HG03139 (cell line): Measurements from ENCODE around the gene CCDC110.
A peak's percentile ranks its signal among the peaks of the same experiment; 100 is the strongest.
"Not testable (repeated sequence)": the region's sequence is repeated elsewhere in the genome, so short reads cannot be mapped to it uniquely, and the experiment has no call there.

Experiments
- ATAC-seq: cut with Tn5 transposase; IDR thresholded peaks from one replicate; pipeline ENCODE4 v1.9.1; 2021; ENCODE audit not compliant: unreplicated experiment

The CCDC110 gene

DNA sequence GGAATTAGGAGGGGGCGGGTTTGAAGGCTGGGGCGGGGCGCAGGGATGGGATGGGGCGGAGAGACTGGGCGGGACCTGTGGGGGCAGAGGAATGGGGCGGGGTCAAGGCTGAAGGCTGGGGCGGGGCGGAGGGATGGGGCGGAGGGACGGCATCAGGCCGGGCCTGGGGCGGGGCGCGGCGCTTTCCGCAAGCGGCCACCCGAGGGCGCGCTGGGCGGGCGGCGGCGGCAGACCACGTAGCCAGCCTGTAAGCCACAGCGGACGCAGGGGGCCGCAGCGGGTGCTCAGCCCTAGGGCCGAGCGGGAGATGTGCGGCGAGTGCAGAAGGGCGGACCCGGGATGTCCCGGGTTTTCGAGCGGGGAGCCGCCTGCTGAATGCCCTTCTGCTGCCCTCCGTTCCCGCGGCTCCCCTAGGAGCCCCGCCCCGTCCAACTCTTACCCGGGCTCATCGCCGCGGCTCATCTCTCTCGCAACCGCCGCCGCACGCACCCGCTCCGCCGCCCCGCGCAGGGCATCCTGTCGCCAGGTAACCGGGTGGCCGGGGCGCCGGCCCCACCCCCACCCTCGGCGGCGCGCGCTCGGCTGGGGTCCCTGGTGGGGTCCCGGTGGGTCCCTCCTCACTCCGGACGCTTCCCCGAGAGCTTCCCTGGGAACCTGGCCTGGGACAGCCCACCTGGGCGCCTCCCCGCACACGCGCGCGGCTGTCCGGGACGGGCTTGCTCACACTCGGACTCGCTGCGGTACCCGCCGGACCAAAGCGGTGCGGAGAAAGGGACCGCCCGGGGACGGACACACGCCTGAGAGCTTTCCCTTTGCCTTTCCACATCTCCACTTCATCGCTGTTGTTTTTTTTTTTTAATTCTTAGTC, at the start of gene CCDC110:
TSS of gene CCDC110 (minus strand) at position 499 of the 868 bp plus-strand sequence. CDS start at position 449, 50 bp downstream.
- peak; percentile 90 for ATAC-seq

DNA sequence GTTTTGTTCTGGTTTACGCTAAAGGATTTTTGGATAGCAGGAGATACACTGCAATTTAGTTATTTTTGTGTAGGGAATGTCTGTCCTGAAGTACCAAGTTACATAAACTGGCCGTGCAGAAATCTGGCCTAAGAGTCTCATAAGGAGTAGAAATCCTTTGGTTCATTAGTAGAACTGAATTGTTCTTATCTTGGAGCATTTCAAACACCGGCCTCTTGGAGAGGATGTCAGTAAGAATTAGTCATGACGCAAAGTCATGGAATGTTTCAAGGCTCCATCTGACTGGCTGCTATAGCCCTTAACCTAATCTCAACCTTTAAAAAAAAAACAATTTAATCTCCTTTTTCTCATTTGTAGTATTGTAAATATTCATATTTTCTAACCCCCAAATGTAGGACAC, 48.6 kb upstream of the CCDC110 start:
- no peak for ATAC-seq

DNA sequence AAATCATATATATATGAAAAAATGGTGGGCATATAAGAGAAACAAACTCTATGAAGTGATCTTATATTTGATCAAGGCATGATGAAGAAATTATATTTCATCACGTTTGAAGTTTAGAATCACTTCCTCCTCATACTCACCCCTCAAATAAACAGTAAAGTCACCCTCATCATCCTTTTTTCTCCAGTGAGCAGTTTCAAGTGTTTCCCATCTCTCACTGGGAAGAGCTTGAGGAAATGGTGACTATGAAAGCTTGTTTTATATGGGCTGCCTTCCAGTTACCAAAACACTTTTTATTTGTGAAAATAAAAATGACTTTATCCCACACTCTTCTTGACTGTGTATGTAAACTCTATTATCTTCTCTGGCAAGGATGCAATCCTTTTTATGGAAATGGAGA, 47.0 kb upstream of the CCDC110 start:
- no peak for ATAC-seq

DNA sequence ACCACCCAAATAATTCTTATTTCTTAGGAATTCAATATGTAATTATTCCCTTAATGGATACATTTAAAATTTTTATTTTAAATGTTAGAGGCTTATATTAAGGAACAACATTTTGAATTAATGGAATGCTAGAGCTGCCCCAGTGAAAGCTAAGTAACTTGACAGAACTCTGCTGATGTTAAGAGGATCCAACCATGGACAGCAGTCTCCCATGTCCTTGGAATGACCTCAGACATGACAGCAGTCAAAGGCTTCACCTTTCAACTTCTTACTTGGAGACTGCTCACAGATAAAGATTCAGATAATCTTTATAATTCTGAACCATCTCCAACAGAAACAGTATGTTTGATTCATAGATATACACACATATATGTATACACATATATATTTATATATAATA, 46.5 kb upstream of the CCDC110 start:
- ATAC-seq = no peak

DNA sequence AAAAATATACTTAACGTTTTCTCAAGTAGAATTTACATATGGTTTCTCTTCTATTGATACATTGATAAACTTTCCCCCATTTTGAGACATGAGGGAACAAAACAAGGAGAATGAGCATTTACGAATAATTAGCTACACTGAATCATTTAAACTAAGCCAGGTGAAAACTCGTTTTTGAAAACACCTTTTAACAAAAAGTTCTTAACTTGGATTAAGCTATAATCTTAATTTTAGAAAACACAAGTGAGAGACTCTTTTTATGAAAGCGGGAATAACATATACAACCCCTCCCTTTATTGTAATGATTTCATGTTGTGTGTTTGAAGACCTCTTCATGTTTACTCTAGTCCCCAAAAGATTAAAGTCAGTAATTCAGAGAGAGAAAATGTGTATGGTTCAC, 43.7 kb upstream of the CCDC110 start:
- no peak for ATAC-seq

DNA sequence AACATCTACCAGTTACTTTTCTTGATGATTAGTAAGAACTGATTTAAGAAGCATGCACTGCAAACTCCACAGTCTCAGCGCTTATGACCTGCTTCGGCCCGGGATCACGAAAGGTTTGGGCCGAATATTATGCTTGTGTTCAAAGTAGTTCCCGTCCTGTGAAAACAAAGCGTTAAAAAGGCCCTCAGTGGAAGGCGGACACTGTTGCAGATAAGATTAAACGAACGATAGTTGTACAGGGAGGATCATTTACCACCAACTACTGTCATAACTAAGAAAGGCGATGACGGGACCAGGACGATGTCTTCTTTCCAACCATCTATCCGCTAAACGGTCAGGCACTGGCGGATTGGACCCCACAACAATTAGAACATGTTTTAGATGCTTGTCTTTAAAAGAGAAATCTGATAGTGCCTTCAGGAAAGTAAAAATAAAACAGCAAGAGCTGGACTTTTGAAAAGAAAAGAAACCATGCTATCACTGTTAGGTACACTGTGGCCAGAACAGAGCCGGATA, 42.7 kb upstream of the CCDC110 start:
- ATAC-seq = no peak

DNA sequence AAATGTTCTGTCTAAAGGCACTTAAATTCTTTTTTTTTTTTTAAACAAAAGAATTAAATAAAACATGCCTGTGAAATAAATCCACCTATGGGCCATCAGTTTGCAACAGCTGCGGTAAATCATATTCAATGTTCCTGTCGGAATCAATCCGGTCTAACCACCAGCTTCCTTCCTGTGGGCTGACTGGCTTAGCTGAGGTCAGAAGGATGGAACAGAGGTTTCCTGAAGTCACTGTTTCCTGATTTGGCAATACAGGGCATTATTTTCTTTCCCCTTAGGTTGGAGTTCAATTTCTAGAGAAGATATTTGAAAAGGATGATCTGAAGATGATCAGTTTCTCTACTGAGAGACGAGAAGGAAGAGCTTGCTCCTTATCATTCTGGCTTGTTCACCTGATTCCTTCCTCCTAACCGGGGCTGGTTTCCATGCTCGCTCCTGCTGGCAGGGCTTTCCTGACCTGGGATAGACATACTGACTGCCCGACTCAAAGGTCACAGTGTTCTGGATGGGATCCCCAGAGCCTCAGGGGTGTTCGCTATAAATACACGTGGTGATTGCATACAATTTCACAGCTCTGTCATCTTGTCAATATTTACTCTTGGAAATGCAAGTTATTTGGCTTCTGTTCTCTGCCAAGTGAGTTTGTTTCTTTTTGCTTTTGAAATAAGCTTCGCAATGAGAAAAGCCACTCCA, 42.1 kb upstream of the CCDC110 start:
- ATAC-seq = no peak

DNA sequence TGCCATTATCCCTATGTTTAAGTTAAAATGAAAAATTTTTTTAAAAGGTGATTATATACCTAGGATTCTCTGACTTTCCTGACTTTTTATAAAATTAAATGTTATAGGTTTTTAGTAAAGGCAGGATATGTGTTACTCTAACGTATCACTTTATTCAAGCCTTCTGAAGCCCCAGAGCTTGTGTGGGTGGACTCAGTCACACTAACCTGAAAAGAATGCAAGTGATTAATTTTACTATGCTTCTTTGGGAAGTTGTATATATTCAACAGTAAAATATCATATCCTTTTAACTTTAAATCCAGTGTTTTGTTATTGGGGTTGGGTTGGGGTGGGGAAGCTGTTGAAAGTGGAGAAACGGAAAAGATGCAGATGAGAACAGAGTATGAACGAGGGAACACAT, 41.0 kb upstream of the CCDC110 start:
- no peak for ATAC-seq

DNA sequence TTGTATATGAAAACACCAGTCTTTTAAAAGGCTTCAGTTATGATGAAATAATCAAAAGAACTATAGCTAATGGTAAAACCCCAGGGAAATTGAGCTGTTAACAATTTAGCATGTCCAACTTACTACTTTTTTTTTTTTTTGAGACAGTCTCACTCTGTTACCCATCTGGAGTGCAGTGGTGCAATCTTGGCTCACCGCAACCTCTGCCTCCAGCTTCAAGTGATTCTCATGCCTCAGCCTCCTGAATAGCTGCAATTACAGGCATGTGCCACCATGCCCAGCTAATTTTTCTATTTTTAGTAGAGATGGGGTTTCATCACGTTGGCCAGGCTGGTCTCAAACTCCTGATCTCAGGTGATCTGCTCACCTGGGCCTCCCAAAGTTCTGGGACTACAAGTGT, 39.7 kb upstream of the CCDC110 start:
- ATAC-seq = not testable (repeated sequence)

DNA sequence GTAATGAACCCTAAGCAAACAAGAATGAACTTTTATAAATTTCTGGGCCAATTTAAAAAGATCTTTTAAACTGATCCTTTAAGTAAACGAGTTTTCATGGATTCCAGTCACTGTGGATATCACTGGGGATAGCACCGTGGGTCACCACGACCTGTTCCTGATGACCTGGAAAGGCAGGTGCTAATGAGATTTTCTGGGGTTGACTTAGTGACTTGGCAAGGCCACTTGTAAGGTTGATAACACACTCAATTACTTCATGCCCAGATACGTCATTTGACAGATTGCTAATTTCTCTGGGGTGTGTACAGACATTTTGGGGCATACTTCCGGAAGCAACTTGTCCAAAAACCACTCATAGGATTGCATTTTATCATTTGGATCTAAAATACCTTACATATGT, 39.3 kb upstream of the CCDC110 start:
- no peak for ATAC-seq

DNA sequence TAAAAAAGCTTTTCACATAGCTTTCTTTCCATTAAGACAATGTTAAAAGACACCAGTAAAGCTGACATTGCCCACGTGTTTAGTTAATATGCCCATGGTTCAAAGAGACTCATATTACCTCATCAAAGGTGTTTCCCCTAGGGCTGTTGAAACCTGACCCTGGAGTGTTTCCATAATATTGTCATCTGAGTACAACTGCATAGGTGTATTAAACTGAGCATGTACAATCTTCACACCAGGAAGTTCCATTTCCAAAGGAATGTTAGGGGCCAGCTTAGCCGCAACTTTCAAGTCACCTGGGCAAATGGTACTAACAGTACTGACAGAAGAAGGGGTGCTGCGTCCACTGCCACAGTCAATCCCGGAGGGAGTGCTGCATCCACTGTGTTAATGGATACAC, 36.6 kb upstream of the CCDC110 start:
- no peak for ATAC-seq

DNA sequence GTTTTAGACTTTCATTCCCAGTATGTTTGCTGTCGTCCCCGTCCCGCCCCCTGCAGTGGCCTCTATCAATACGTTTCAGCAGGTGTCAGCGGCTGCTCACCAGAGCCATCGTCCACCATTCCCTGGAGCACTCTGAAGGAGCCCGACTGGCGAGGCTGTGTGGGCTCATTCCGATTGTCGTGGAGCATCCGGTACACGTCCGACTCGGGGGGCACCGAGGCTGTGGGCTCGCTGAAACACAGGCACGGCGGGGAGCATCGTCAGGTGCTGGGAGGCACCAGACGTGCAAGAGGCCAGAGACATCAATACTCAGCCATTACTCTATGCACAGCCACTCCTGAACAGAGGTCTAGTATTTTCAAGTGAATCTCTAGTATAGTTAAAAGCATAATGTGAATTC, 34.9 kb upstream of the CCDC110 start:
- ATAC-seq = no peak

DNA sequence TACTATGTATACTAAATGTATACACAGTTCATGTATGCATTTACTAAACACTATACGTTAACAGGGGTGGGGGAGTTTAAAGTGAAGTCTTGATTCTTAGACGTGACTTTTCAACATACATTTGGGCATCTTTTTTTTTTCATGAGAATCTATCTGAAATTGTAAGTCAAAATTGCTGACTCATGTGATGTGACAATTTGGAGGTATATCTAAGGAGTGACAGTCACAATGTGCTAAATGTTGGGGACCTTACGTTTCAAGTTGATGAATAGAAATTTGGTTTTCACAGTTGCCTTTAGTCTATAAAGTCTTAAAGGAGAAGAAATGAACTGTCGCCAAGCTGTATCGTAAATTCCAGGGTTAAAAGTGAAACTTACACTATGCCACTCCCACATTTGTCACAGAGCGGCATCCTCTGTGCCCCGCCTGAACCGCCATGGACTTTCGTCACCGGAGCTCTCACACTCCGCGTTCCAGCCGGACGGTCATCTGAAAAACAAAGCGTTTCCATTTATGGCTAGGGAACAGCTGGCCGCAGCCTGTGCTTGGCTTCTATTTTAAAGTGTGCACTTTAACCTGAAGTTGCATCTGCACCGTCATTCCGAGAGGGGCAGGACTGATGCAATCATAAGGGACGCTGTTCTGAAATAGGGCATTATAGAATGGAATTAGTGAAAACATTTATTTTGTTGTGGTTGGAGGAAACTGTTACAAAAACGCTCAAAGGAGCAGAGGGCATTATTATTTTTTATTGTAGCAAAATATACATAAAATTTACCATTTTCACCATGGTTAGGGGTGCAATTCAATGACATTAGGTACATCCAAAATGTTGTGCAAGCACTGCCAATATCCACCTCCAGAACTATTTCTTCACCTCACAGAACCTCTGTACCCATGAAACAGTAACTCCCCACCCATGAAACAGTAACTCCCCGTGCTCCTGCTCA, 32.8 kb upstream of the CCDC110 start:
- ATAC-seq = no peak

DNA sequence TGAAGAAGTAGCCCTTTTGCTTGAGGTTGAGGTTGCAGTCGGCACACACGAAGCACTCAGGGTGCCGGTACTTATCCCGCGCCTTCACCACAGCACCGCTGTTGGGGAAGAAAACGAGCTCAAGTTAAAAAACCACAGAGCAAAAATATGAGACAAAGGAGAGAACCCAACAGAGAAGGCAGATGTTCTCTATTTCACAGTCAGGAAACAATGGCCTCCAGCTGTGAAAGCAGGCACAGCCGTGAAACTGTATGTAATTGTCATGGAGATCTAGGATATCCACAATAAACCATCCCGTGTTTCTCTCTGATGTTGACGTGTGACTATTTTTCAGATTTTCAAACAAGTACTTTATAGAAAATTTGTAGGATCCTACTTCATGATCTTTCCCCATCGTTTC, 30.9 kb upstream of the CCDC110 start:
- ATAC-seq = no peak

DNA sequence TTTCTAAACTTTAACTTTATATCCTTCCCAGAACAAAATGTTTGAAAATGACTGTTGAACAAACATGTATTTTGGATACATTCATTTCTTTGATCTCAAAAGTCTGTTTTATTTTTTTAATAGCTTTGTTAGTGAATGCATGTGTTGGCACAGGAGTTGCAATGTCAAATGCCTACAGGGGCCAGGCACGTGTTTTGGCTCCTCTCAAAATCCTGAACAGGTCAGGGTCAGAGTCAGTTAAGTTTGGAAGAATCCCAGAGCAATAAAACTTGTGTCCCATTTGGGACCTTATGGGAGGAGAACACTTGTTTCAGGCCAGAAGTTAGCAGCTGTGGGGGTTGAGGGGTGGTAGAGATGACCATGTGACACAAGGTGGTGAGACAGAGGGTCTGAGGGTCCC, 29.0 kb upstream of the CCDC110 start:
- ATAC-seq = no peak

DNA sequence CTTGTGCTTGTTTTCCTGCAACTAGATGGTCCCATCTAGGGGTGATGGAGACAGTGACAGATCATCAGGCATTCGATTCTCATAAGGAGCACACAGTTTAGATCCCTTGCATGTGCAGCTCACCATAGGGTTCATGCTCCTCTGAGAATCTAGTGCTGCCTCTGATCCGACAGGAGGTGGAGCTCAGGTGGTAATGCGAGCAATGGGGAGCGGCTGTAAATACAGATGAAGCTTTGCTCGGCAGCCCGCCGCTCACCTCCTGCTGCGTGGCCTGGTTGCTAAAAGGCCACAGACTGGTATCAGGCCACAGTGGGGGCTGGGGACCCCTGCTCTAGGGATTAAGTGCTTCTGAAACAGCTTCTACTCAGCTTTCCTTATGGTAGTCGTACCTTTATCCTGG, 28.5 kb upstream of the CCDC110 start:
- no peak for ATAC-seq

DNA sequence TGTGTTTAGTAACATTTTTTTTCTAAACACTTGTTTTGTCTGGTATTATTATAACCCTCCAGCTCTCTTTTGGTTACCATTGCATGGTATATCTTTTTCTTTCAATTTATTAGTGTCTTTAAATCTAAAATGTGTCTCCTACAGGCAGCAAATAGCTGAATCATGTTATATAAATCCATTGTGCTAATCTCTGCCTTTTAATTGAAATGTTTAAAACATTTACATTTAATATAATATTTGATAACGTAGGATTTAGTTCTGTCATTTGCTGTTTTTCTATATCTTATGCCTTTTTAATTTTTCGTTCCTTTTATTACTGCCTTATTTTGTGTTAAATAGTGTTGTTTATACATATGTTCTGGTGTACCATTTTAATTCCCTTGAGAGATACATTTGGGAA, 17.1 kb upstream of the CCDC110 start:
- ATAC-seq = no peak

DNA sequence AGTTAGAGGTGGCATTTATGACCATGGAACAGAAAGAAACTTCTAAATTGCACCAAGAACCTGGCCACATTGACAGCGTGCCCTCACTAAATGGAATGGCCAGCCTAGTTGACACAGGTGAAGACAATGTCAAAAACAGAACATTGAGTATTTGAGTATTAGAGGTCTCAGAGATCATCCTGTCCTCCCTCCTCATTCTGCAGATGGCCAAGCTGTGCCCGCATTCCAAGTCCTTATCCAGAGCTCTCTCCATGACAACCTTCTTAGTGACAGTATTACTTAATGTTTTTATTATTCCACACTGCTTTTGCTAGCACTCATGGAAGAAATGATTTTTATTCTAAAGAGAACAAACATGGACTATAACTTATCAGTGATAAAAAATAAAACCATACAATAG, 9.9 kb upstream of the CCDC110 start:
- no peak for ATAC-seq

DNA sequence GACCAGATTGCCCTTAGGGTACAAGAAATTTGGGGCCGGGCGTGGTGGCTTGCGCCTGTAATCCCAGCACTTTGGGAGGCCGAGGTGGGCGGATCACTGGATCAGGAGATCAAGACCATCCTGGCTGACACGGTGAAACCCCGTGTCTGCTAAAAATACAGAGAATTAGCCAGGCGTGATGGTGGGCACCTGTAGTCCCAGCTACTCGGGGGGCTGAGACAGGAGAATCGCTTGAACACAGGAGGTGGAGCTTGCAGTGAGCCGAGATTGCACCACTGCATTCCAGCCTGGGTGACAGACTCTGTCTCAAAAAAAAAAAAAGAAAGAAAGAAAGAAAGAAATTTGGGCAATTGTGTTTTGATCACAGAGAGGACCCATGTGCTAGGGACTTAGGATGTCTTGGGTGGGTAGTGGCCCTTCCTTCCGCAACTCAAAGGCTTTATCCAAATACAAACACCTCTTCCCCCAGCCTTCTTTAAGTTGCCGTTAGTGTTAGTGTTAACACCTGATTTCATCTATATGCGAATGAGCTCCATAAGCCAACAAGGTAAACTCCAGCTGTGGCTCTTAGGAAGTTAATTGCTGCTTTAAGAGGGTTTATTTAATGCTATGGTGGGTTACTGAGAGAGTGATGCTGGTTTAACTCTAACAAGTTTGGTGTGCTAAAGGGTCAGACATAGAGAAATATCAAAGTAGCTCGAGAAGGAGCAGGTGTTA, 8.6 kb upstream of the CCDC110 start:
- peak; percentile 11 for ATAC-seq

DNA sequence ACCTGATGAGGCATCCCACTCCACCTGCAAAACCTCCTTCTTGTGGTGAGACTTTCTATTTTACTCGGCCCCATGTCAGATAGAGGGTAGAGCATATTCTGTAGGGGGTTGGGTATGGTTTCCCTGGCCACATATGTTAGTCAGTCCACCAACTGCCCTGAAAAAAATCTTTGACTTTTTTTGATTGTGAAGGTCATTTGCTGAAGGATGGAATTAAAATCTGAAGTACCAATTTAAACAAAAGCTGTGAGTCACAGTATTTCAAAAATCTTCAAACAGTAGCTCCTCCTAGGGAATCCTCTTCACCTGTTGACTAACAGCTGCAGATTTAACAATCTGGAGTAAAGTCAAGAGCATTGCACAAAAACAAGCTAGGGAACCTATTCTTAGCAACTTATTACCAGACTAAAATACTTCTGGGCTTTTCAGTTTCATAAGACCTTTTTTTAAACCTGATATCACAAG, 8.0 kb upstream of the CCDC110 start:
- peak; percentile 86 for ATAC-seq
